GM23338 (cell line): ENCODE measurements around the gene TSC22D3. TPM values are rescaled to one million over a fixed set of nuclear protein-coding genes. Genes with fewer than 3 reads are reported as not detected.

Source experiments
- ATAC-seq: fragments of 200-7000 bp; cut with Tn5 transposase; 3 replicates; pipeline ENCODE4 v1.9.1; 2020
- DNase-seq: peaks from one replicate; pipeline ENCODE4 v3.0.0-alpha.2; 2015; ENCODE audit warnings: low spot score
- H2AFZ ChIP-seq: fragments of 200-600 bp; sonication (generic); 2 replicates; pipeline ENCODE4 v1.8.0; 2016; ENCODE audit warnings: antibody characterized with exemption, mild to moderate bottlenecking, moderate library complexity
- H3F3A ChIP-seq: fragments of 200-600 bp; sonication (generic); replicated peaks from 2 replicates; pipeline ENCODE4 v1.8.0; 2017; ENCODE audit warnings: antibody characterized with exemption, mixed run types, low read depth
- H3K27ac ChIP-seq: fragments of 200-600 bp; sonication (generic); 2 replicates; pipeline ENCODE4 v1.6.1; 2016; ENCODE audit warnings: low read depth
- H3K27me3 ChIP-seq: fragments of 200-600 bp; sonication (generic); 2 replicates; pipeline ENCODE4 v1.8.0; 2016; ENCODE audit warnings: mild to moderate bottlenecking, mixed run types, moderate library complexity; ENCODE audit not compliant: insufficient read depth
- H3K36me3 ChIP-seq: fragments of 200-600 bp; sonication (generic); 2 replicates; pipeline ENCODE4 v1.8.0; 2016; ENCODE audit warnings: mild to moderate bottlenecking; ENCODE audit not compliant: insufficient read depth
- H3K4me1 ChIP-seq: fragments of 200-600 bp; sonication (generic); 2 replicates; pipeline ENCODE4 v1.8.0; 2016; ENCODE audit warnings: mild to moderate bottlenecking, moderate library complexity; ENCODE audit not compliant: insufficient read depth
- H3K4me2 ChIP-seq: fragments of 200-600 bp; sonication (generic); 2 replicates; pipeline ENCODE4 v1.7.1; 2017; ENCODE audit warnings: mixed run types
- H3K4me3 ChIP-seq: fragments of 200-600 bp; sonication (generic); 2 replicates; pipeline ENCODE4 v1.6.1; 2016; ENCODE audit warnings: mixed run types
- H3K79me2 ChIP-seq: fragments of 200-600 bp; sonication (generic); replicated peaks from 2 replicates; pipeline ENCODE4 v1.8.0; 2017; ENCODE audit warnings: mild to moderate bottlenecking; ENCODE audit not compliant: insufficient read depth
- H3K9me2 ChIP-seq: fragments of 200-600 bp; sonication (generic); 2 replicates; pipeline ENCODE4 v1.8.0; 2017; ENCODE audit not compliant: insufficient read depth
- H4K20me1 ChIP-seq: fragments of 200-600 bp; sonication (generic); replicated peaks from 2 replicates; pipeline ENCODE4 v1.8.0; 2017; ENCODE audit warnings: mild to moderate bottlenecking; ENCODE audit not compliant: insufficient read depth
- H3K27ac Mint-ChIP-seq: 2 replicates; pipeline ENCODE4 v1.8.0; 2020; ENCODE audit warnings: inconsistent platforms, mild to moderate bottlenecking, moderate library complexity, mixed read lengths
- H3K27me3 Mint-ChIP-seq: 3 replicates; pipeline ENCODE4 v1.8.0; 2022; ENCODE audit warnings: low read depth, mild to moderate bottlenecking, moderate library complexity, mixed read lengths, inconsistent platforms; ENCODE audit not compliant: insufficient read depth, poor library complexity
- H3K36me3 Mint-ChIP-seq: 3 replicates; pipeline ENCODE4 v1.8.0; 2021; ENCODE audit warnings: low read depth, mild to moderate bottlenecking, inconsistent platforms, moderate library complexity, mixed read lengths
- H3K4me1 Mint-ChIP-seq: 3 replicates; pipeline ENCODE4 v1.8.0; 2020; ENCODE audit warnings: mild to moderate bottlenecking, inconsistent platforms, mixed read lengths
- H3K4me3 Mint-ChIP-seq: 3 replicates; pipeline ENCODE4 v1.8.0; 2021; ENCODE audit warnings: moderate library complexity, mild to moderate bottlenecking, inconsistent platforms, mixed read lengths
- H3K9me3 Mint-ChIP-seq: 3 replicates; pipeline ENCODE4 v1.8.0; 2020; ENCODE audit warnings: moderate library complexity, mild to moderate bottlenecking, inconsistent platforms, mixed read lengths
- CREB1 ChIP-seq: fragments of 250-450 bp; sonication (Bioruptor Pico); IDR thresholded peaks from 2 replicates; pipeline ENCODE4 v1.5.0; 2020; ENCODE audit warnings: low read depth, mild to moderate bottlenecking, moderate library complexity
- EZH2 ChIP-seq: fragments of 200-600 bp; sonication (generic); IDR thresholded peaks from one replicate; pipeline ENCODE4 v1.8.0; 2017; ENCODE audit warnings: antibody characterized with exemption, mild to moderate bottlenecking, low read depth; ENCODE audit not compliant: unreplicated experiment
- EZH2phosphoT487 ChIP-seq: fragments of 200-600 bp; sonication (generic); IDR thresholded peaks from one replicate; pipeline ENCODE4 v1.8.1; 2018; ENCODE audit warnings: antibody characterized with exemption; ENCODE audit not compliant: unreplicated experiment
- JUNB ChIP-seq: IDR thresholded peaks from one replicate; pipeline ENCODE4 v1.6.1; 2016; ENCODE audit warnings: antibody characterized with exemption; ENCODE audit not compliant: unreplicated experiment
- NANOG ChIP-seq: IDR thresholded peaks from 2 replicates; pipeline ENCODE4 v1.6.1; 2016; ENCODE audit warnings: antibody characterized with exemption, borderline replicate concordance
- POLR2AphosphoS5 ChIP-seq: IDR thresholded peaks from 2 replicates; pipeline ENCODE4 v1.6.1; 2016; ENCODE audit warnings: antibody characterized with exemption, low read depth
- STAT1 ChIP-seq: IDR thresholded peaks from one replicate; pipeline ENCODE4 v1.6.1; 2016; ENCODE audit warnings: antibody characterized with exemption; ENCODE audit not compliant: unreplicated experiment
- ZNF114 ChIP-seq: fragments of 250-450 bp; sonication (Bioruptor Pico); IDR thresholded peaks from 2 replicates; pipeline ENCODE4 v1.5.0; 2020; ENCODE audit warnings: mild to moderate bottlenecking, moderate library complexity
- ZNF331 ChIP-seq: fragments of 250-450 bp; sonication (Bioruptor Pico); IDR thresholded peaks from 2 replicates; pipeline ENCODE4 v1.5.0; 2020; ENCODE audit warnings: low read depth, mild to moderate bottlenecking, moderate library complexity
- polyA plus RNA-seq: library from polyadenylated mRNA; unstranded; fragments of >200 nt; fragmentation: Nextera tagmentation; extraction: Ambion mirVana; gene quantifications from 2 replicates; pipeline ENCODE4 v1.2.1, GENCODE V29; 2016
- total RNA-seq: library from RNA; depleted of rRNA; stranded (reverse); fragments of >200 nt; shearing (Covaris generic); gene quantifications from 2 replicates; pipeline ENCODE4 v1.2.3, GENCODE V29; 2014
- TF ChIP-seq, protein P1 (sequence below): fragments of 250-450 bp; sonication (Bioruptor Pico); IDR thresholded peaks from 2 replicates; pipeline ENCODE4 v1.5.0; 2020; ENCODE audit warnings: mild to moderate bottlenecking, moderate library complexity
- TF ChIP-seq, protein P2 (sequence below): IDR thresholded peaks from 2 replicates; pipeline ENCODE4 v1.6.1; 2016; ENCODE audit warnings: antibody characterized with exemption
- TF ChIP-seq, protein P3 (sequence below): IDR thresholded peaks from one replicate; pipeline ENCODE4 v1.6.1; 2018; ENCODE audit warnings: antibody characterized with exemption; ENCODE audit not compliant: unreplicated experiment
- TF ChIP-seq, protein P4 (sequence below), 2 experiments: fragments of 200-600 bp in 1 of 2; sonication (generic) in 1 of 2; conservative IDR thresholded peaks; 2 replicates each; pipeline versions ENCODE4 v1.5.1 to v1.6.1; 2016 to 2017; ENCODE audit warnings: antibody characterized with exemption in 2 of 2, low read depth in 2 of 2, mild to moderate bottlenecking in 2 of 2, moderate library complexity in 1 of 2

Gene TSC22D3
- total and polyA plus RNA-seq, 2 experiments from 2014 or later: 12.6 to 20.0 TPM

DNA sequence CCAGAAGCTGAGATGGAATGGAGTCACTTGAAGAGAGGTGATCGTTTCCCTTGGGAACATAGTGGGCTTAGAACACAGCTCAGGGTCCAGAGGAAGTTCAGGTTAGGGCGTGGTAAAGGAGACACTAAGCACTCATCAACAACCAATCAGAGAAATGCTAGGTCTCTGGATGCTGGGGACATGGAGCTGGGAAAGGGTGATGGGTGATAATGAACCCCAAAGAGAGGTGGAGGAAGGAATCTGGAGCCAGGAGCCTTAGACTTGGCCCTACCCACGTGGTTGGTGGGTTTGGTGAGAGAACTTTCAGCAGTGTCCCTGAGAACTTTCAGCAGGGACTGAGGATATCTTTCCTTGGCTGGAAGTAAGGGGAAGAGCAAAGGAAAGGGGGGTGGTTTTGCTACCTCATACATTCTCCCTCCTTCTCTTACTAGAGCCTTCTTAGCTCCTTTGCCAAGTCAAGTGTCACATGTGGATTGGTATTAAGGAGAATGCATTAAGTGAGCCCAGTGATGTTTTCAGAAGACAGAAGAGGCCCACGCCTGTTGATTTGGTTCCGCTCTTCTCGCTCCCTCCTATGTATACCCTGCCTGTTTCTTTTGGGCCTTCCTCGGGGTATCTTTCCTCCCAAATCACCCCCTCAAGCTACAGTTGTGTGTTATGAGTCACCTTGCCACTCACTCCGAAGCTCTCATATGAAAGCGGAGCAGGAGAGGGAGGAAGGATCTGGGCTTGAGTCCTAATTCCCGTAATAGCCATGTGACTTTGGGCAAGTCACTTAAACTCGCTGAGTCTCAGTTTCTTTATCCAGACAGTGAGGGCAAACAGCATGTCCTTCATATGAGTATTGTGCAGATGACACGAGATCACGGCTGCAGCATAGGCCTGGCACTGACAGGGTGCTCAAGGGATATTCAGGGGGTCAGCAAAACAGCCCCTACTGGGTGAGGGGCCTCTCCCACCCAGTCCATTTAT lies 63.1 kb downstream of the TSC22D3 start:
- no peak overlapping the region for H3K4me3 Mint-ChIP-seq
- TF ChIP-seq, protein P1, sequence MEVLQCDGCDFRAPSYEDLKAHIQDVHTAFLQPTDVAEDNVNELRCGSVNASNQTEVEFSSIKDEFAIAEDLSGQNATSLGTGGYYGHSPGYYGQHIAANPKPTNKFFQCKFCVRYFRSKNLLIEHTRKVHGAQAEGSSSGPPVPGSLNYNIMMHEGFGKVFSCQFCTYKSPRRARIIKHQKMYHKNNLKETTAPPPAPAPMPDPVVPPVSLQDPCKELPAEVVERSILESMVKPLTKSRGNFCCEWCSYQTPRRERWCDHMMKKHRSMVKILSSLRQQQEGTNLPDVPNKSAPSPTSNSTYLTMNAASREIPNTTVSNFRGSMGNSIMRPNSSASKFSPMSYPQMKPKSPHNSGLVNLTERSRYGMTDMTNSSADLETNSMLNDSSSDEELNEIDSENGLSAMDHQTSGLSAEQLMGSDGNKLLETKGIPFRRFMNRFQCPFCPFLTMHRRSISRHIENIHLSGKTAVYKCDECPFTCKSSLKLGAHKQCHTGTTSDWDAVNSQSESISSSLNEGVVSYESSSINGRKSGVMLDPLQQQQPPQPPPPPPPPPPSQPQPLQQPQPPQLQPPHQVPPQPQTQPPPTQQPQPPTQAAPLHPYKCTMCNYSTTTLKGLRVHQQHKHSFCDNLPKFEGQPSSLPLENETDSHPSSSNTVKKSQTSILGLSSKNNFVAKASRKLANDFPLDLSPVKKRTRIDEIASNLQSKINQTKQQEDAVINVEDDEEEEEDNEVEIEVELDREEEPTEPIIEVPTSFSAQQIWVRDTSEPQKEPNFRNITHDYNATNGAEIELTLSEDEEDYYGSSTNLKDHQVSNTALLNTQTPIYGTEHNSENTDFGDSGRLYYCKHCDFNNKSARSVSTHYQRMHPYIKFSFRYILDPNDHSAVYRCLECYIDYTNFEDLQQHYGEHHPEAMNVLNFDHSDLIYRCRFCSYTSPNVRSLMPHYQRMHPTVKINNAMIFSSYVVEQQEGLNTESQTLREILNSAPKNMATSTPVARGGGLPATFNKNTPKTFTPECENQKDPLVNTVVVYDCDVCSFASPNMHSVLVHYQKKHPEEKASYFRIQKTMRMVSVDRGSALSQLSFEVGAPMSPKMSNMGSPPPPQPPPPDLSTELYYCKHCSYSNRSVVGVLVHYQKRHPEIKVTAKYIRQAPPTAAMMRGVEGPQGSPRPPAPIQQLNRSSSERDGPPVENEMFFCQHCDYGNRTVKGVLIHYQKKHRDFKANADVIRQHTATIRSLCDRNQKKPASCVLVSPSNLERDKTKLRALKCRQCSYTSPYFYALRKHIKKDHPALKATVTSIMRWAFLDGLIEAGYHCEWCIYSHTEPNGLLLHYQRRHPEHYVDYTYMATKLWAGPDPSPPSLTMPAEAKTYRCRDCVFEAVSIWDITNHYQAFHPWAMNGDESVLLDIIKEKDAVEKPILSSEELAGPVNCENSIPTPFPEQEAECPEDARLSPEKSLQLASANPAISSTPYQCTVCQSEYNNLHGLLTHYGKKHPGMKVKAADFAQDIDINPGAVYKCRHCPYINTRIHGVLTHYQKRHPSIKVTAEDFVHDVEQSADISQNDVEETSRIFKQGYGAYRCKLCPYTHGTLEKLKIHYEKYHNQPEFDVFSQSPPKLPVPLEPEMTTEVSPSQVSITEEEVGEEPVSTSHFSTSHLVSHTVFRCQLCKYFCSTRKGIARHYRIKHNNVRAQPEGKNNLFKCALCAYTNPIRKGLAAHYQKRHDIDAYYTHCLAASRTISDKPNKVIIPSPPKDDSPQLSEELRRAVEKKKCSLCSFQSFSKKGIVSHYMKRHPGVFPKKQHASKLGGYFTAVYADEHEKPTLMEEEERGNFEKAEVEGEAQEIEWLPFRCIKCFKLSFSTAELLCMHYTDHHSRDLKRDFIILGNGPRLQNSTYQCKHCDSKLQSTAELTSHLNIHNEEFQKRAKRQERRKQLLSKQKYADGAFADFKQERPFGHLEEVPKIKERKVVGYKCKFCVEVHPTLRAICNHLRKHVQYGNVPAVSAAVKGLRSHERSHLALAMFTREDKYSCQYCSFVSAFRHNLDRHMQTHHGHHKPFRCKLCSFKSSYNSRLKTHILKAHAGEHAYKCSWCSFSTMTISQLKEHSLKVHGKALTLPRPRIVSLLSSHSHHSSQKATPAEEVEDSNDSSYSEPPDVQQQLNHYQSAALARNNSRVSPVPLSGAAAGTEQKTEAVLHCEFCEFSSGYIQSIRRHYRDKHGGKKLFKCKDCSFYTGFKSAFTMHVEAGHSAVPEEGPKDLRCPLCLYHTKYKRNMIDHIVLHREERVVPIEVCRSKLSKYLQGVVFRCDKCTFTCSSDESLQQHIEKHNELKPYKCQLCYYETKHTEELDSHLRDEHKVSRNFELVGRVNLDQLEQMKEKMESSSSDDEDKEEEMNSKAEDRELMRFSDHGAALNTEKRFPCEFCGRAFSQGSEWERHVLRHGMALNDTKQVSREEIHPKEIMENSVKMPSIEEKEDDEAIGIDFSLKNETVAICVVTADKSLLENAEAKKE (CRISPR knock-in tag): no peak
- TF ChIP-seq CREB1 (no peak), STAT1 (no peak), ZNF114 (CRISPR knock-in tag) (no peak), ZNF331 (CRISPR knock-in tag) (no peak), EZH2phosphoT487 (no peak), POLR2AphosphoS5 (no peak), JUNB (no peak), NANOG (no peak), EZH2 (no peak)
- TF ChIP-seq, protein P2, sequence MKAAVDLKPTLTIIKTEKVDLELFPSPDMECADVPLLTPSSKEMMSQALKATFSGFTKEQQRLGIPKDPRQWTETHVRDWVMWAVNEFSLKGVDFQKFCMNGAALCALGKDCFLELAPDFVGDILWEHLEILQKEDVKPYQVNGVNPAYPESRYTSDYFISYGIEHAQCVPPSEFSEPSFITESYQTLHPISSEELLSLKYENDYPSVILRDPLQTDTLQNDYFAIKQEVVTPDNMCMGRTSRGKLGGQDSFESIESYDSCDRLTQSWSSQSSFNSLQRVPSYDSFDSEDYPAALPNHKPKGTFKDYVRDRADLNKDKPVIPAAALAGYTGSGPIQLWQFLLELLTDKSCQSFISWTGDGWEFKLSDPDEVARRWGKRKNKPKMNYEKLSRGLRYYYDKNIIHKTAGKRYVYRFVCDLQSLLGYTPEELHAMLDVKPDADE: no peak
- TF ChIP-seq, protein P3, sequence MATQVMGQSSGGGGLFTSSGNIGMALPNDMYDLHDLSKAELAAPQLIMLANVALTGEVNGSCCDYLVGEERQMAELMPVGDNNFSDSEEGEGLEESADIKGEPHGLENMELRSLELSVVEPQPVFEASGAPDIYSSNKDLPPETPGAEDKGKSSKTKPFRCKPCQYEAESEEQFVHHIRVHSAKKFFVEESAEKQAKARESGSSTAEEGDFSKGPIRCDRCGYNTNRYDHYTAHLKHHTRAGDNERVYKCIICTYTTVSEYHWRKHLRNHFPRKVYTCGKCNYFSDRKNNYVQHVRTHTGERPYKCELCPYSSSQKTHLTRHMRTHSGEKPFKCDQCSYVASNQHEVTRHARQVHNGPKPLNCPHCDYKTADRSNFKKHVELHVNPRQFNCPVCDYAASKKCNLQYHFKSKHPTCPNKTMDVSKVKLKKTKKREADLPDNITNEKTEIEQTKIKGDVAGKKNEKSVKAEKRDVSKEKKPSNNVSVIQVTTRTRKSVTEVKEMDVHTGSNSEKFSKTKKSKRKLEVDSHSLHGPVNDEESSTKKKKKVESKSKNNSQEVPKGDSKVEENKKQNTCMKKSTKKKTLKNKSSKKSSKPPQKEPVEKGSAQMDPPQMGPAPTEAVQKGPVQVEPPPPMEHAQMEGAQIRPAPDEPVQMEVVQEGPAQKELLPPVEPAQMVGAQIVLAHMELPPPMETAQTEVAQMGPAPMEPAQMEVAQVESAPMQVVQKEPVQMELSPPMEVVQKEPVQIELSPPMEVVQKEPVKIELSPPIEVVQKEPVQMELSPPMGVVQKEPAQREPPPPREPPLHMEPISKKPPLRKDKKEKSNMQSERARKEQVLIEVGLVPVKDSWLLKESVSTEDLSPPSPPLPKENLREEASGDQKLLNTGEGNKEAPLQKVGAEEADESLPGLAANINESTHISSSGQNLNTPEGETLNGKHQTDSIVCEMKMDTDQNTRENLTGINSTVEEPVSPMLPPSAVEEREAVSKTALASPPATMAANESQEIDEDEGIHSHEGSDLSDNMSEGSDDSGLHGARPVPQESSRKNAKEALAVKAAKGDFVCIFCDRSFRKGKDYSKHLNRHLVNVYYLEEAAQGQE: no peak
- TF ChIP-seq, protein P4, sequence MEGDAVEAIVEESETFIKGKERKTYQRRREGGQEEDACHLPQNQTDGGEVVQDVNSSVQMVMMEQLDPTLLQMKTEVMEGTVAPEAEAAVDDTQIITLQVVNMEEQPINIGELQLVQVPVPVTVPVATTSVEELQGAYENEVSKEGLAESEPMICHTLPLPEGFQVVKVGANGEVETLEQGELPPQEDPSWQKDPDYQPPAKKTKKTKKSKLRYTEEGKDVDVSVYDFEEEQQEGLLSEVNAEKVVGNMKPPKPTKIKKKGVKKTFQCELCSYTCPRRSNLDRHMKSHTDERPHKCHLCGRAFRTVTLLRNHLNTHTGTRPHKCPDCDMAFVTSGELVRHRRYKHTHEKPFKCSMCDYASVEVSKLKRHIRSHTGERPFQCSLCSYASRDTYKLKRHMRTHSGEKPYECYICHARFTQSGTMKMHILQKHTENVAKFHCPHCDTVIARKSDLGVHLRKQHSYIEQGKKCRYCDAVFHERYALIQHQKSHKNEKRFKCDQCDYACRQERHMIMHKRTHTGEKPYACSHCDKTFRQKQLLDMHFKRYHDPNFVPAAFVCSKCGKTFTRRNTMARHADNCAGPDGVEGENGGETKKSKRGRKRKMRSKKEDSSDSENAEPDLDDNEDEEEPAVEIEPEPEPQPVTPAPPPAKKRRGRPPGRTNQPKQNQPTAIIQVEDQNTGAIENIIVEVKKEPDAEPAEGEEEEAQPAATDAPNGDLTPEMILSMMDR (conservative IDR thresholded peaks at IDR 0.05; ENCODE audit: low read depth in 2 of 2): no peak
- H3K4me2 ChIP-seq: no peak overlapping the region

More for the DNA sequence above, 63.1 kb downstream of the TSC22D3 start:
- Histone ChIP-seq H4K20me1 (no peaks in the 10 kb centered on the region), H3K4me3 (no peak overlapping the region), H3F3A (no peaks in the 10 kb centered on the region), H3K79me2 (no peaks in the 10 kb centered on the region), H3K9me2 (no peaks in the 10 kb centered on the region), H3K27me3 (no peaks in the 10 kb centered on the region), H3K4me1 (peaks cover 2% of the 10 kb centered on the region), H3K36me3 (no peaks in the 10 kb centered on the region), H2AFZ (no peak overlapping the region), H3K27ac (no peak overlapping the region)
- Mint-ChIP-seq H3K36me3 (peaks cover 15% of the 10 kb centered on the region), H3K9me3 (no peaks in the 10 kb centered on the region), H3K27ac (no peak overlapping the region), H3K27me3 (peaks cover 9% of the 10 kb centered on the region), H3K4me1 (peaks cover 19% of the 10 kb centered on the region)
- no peak for ATAC-seq
- DNase-seq: no peak
